Naive thymus-derived CD4-positive, alpha-beta T cell (primary cell): Measurements from ENCODE around the gene PLD4. TPM values are rescaled to one million over a fixed set of nuclear protein-coding genes. Genes with fewer than 3 reads are reported as not detected.

Source experiments
- ATAC-seq: fragments of 150-1000 bp; cut with Tn5 transposase; 2 replicates; pipeline ENCODE4 v1.10.0; 2021; ENCODE audit warnings: mild to moderate bottlenecking, moderate library complexity
- CTCF ChIA-PET: fragments of 350-600 bp; sonication (Branson Sonifier 250); formaldehyde crosslinking; loops from one replicate; lab custom pipeline; 2021; ENCODE audit warnings: antibody characterized with exemption; lab: Charles Lee
- POLR2A ChIA-PET: fragments of 350-600 bp; sonication (Branson Sonifier 250); formaldehyde crosslinking; loops from one replicate; lab custom pipeline; 2021; ENCODE audit warnings: antibody characterized with exemption, inconsistent platforms; lab: Charles Lee
- DNase-seq, 9 donors: peaks; one replicate each; pipeline versions ENCODE4 v3.0.0 to v3.0.0-alpha.2; 2020 to 2022; ENCODE audit warnings: mixed read lengths in 1 of 9
- H3K27ac ChIP-seq: one replicate; pipeline ENCODE4 v1.7.0; 2013; ENCODE audit warnings: mild to moderate bottlenecking, low read depth, low read length, moderate library complexity
- H3K27me3 ChIP-seq, 2 donors: one replicate each; pipeline ENCODE4 v1.7.0; 2013; ENCODE audit warnings: low read length in 2 of 2, mild to moderate bottlenecking in 2 of 2, moderate library complexity in 2 of 2; ENCODE audit not compliant: control insufficient read depth in 2 of 2, insufficient read depth in 2 of 2
- H3K36me3 ChIP-seq, 3 experiments: 1 replicate in 2 of 3; 2 replicates in 1 of 3; pipeline ENCODE4 v1.7.0; 2013; ENCODE audit warnings: low read length in 3 of 3, mild to moderate bottlenecking in 3 of 3, moderate library complexity in 1 of 3; ENCODE audit not compliant: insufficient read depth in 3 of 3, control insufficient read depth in 2 of 3
- H3K4me1 ChIP-seq, 2 donors: one replicate each; pipeline ENCODE4 v1.7.0; 2013; ENCODE audit warnings: low read length in 2 of 2, mild to moderate bottlenecking in 2 of 2, moderate library complexity in 1 of 2; ENCODE audit not compliant: control insufficient read depth in 2 of 2, insufficient read depth in 2 of 2
- H3K4me3 ChIP-seq: 2 replicates; pipeline ENCODE4 v1.7.0; 2013; ENCODE audit warnings: mild to moderate bottlenecking, low read length
- H3K9me3 ChIP-seq, 3 experiments: 1 replicate in 2 of 3; 2 replicates in 1 of 3; pipeline ENCODE4 v1.7.0; 2013; ENCODE audit warnings: low read length in 3 of 3; ENCODE audit not compliant: control insufficient read depth in 2 of 3
- H3K27ac Mint-ChIP-seq, 9 donors: one replicate each; pipeline ENCODE4 v1.8.0; 2020 to 2022; ENCODE audit warnings: mixed read lengths in 9 of 9, mild to moderate bottlenecking in 8 of 9, moderate library complexity in 5 of 9, inconsistent platforms in 2 of 9
- H3K27me3 Mint-ChIP-seq, 5 donors: one replicate each; pipeline ENCODE4 v1.8.0; 2021 to 2022; ENCODE audit warnings: mixed read lengths in 5 of 5, mild to moderate bottlenecking in 1 of 5
- H3K36me3 Mint-ChIP-seq, 5 donors: one replicate each; pipeline ENCODE4 v1.8.0; 2020 to 2022; ENCODE audit warnings: mixed read lengths in 5 of 5, mild to moderate bottlenecking in 3 of 5, inconsistent platforms in 1 of 5
- H3K4me1 Mint-ChIP-seq, 7 donors: one replicate each; pipeline ENCODE4 v1.8.0; 2020 to 2022; ENCODE audit warnings: mixed read lengths in 7 of 7, mild to moderate bottlenecking in 3 of 7, inconsistent platforms in 1 of 7
- H3K4me3 Mint-ChIP-seq, 10 donors: one replicate each; pipeline ENCODE4 v1.8.0; 2020 to 2022; ENCODE audit warnings: mild to moderate bottlenecking in 10 of 10, mixed read lengths in 10 of 10, moderate library complexity in 6 of 10, inconsistent platforms in 2 of 10
- H3K9me3 Mint-ChIP-seq, 11 donors: one replicate each; pipeline ENCODE4 v1.8.0; 2020 to 2022; ENCODE audit warnings: mixed read lengths in 11 of 11, mild to moderate bottlenecking in 4 of 11, inconsistent platforms in 1 of 11, moderate library complexity in 1 of 11
- intact Hi-C, 2 donors: fragments of 100-400 bp; cut with micrococcal nuclease; formaldehyde crosslinking; loops; one replicate each; pipeline ENCODE4 v1.15.1; 2023
- polyA plus RNA-seq, 2 donors: library from polyadenylated mRNA; unstranded; fragments of 300-500 nt; fragmentation: Illumina TruSeq; gene quantifications; one replicate each; pipeline ENCODE4 v1.2.3, GENCODE V29; 2021
- total RNA-seq, 6 experiments: library from RNA in 5 of 6; stranded (reverse) in 5 of 6; gene quantifications; 1 replicate in 5 of 6; 2 replicates in 1 of 6; pipeline ENCODE4 v1.2.3 and lab custom pipeline; 2021 to 2026

Gene PLD4
- total and polyA plus RNA-seq, 7 experiments from 2014 or later, result 0.10 to 32.0 (median 0.80) TPM; not detected in 1

DNA sequence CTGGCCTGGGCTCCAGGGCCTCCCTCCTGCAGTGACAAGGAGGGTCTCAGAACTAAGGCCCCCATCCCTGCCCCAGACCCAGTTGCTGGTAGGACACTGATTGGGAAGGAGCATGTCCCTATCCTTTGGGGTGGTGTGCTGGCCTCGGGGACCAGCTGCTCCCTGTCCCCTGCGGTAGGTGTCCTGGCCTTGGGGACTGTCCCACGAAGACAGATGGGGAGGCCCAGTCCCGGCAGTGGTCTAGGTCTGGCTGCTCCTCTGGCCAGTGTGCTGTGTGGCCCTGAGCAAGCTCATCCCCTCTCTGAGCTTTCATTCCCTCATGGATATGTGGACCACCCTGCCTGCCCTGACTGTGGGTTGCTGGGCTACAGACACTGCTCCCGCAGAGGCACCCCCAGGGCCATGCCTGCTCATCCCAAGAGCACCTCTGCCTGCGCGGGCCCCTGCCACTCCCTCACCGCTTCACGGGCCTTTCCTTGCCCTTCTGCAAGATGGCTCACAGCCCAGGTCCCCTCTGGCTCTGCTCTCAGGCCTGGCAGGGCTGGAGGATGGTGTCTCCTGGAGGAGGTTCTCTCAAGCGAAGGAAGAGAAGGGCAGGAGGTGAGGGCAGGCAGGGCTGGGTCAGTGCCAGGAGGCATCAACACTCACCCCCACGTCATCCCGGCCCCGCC, 41.0 kb downstream of the PLD4 start:
- peaks cover 0 to 4% of the 10 kb centered on the region in 2 donors for H3K27me3 ChIP-seq
- peak in 1 of 9 donors; percentile 7 for DNase-seq
- H3K27ac ChIP-seq, result no peak overlapping the region
- ChIA-PET POLR2A (no interaction called here), CTCF (no interaction called here)
- Mint-ChIP-seq H3K4me1 (no peaks in the 10 kb centered on the region), H3K36me3 (no peaks in the 10 kb centered on the region), H3K9me3 (no peaks in the 10 kb centered on the region), H3K27ac (no peak overlapping the region), H3K27me3 (peaks cover 5 to 11% (median 8%) of the 10 kb centered on the region in 5 donors), H3K4me3 (no peak overlapping the region)
- intact Hi-C loops, result no loop called here
- no peak for ATAC-seq
- H3K4me3 ChIP-seq, result no peak overlapping the region
- no peaks in the 10 kb centered on the region for H3K9me3 ChIP-seq
- no peaks in the 10 kb centered on the region for H3K4me1 ChIP-seq
- H3K36me3 ChIP-seq, result no peaks in the 10 kb centered on the region

- H3K36me3 ChIP-seq, result no peaks in the 10 kb centered on the region
- Mint-ChIP-seq H3K4me3 (no peak overlapping the region), H3K27me3 (peaks cover 5 to 11% (median 8%) of the 10 kb centered on the region in 5 donors), H3K4me1 (no peaks in the 10 kb centered on the region), H3K36me3 (no peaks in the 10 kb centered on the region), H3K27ac (no peak overlapping the region), H3K9me3 (no peaks in the 10 kb centered on the region)
- no peak overlapping the region for H3K4me3 ChIP-seq
- peaks cover 0 to 4% of the 10 kb centered on the region in 2 donors for H3K27me3 ChIP-seq
- ChIA-PET CTCF (interaction anchor here (0.8 to 1.0 kb wide), 2 partner anchors 9 to 80 kb away, joined by 3 read pairs; no protein-coding TSS in a partner anchor), POLR2A (no interaction called here)
- H3K4me1 ChIP-seq, result no peaks in the 10 kb centered on the region
- H3K9me3 ChIP-seq, result no peaks in the 10 kb centered on the region
- no peak overlapping the region for H3K27ac ChIP-seq
- no peak for DNase-seq
- ATAC-seq, result no peak
- intact Hi-C loops, result no loop called here
Measured at GRCh38 chr14:104966261-104966865, 41.7 kb downstream of the PLD4 start.

DNA sequence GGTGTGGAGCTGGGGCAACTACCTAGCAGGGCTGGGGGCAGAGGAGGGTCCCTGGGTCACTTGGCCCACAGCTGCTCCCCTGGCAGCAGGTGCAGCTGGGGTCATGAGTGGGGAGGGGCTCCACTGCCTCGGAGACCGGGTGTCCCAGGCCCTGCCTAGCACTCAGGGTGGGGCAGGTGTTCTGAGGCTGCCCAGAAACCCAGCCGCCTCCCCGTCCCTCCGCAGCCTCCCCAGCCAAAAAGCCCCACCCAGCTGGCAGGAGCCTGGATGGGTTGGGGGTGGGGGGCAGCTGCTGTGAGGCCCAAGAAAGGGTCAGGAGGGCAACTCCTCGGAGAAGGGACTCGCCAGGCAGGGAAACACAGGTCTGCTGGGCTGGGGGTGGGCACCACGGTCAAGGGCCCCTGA, 42.3 kb downstream of the PLD4 start:
- Histone ChIP-seq H3K36me3 (no peaks in the 10 kb centered on the region), H3K4me1 (no peaks in the 10 kb centered on the region), H3K27me3 (peaks cover 0 to 4% of the 10 kb centered on the region in 2 donors), H3K9me3 (no peaks in the 10 kb centered on the region), H3K27ac (no peak overlapping the region), H3K4me3 (no peak overlapping the region)
- no peak for DNase-seq
- no peak for ATAC-seq
- H3K27ac Mint-ChIP-seq, result no peak overlapping the region
- H3K4me3 Mint-ChIP-seq, result no peak overlapping the region
- H3K4me1 Mint-ChIP-seq, result no peaks in the 10 kb centered on the region
- H3K27me3 Mint-ChIP-seq, result peaks cover 5 to 11% (median 8%) of the 10 kb centered on the region in 5 donors
- no peaks in the 10 kb centered on the region for H3K9me3 Mint-ChIP-seq
- POLR2A ChIA-PET, result no interaction called here
- no peaks in the 10 kb centered on the region for H3K36me3 Mint-ChIP-seq
- intact Hi-C loops, result no loop called here
- CTCF ChIA-PET, result interaction anchor here (0.8 to 1.0 kb wide), 2 partner anchors 8 to 79 kb away, joined by 3 read pairs; no protein-coding TSS in a partner anchor

DNA sequence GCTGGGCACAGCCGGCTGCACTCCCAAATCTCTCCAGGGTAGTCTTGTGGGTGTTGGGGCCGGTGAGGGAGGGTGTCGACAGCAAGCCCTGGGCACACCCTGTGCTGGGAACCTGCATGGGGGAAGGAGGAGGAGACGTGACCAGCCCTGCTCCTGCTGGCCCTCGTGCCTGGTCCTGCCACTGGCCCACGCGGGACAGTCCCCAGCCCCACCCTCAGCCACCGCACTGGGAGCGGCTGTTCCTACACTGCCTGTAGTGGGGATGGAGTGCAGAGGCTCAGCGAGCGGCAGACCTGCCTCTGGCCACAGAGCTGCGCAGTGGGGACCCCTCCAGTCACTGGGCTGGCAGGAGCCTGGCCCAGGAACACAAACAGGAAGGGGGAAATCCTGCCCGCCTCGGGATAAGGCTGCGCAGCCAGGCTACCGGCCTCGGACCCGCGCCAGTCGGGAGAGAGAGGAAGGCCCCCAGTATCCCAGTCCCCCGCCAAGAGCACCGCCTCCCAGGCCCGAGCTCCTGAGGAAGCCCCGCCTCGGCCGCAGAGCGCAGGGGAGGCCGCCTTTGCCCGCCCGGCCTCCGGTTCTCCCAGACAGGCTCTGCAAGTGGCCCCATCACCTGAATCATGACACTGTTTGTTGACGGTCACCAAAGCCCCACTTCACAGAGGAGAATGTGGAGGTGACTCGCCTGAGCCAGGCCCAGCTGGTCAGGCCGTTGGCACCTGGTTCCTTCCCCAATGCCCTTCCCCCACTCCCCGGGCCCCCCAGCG, 42.9 kb downstream of the PLD4 start:
- Mint-ChIP-seq H3K9me3 (no peaks in the 10 kb centered on the region), H3K27me3 (peaks cover 5 to 11% (median 8%) of the 10 kb centered on the region in 5 donors), H3K4me1 (no peaks in the 10 kb centered on the region), H3K36me3 (no peaks in the 10 kb centered on the region), H3K27ac (no peak overlapping the region), H3K4me3 (no peak overlapping the region)
- peak; percentile 16 for ATAC-seq
- DNase-seq, result peak in 1 of 9 donors; percentile 3
- H3K4me3 ChIP-seq, result no peak overlapping the region
- CTCF ChIA-PET, result interaction anchor here (0.8 to 1.0 kb wide), 2 partner anchors 7 to 78 kb away, joined by 3 read pairs; no protein-coding TSS in a partner anchor
- no peaks in the 10 kb centered on the region for H3K9me3 ChIP-seq
- H3K4me1 ChIP-seq, result no peaks in the 10 kb centered on the region
- POLR2A ChIA-PET, result no interaction called here
- peaks cover 0 to 4% of the 10 kb centered on the region in 2 donors for H3K27me3 ChIP-seq
- no peak overlapping the region for H3K27ac ChIP-seq
- no peaks in the 10 kb centered on the region for H3K36me3 ChIP-seq
- intact Hi-C loops, result no loop called here

- Histone ChIP-seq H3K9me3 (no peaks in the 10 kb centered on the region), H3K4me3 (no peak overlapping the region), H3K27ac (no peak overlapping the region), H3K36me3 (no peaks in the 10 kb centered on the region), H3K27me3 (peaks cover 0 to 4% of the 10 kb centered on the region in 2 donors), H3K4me1 (no peaks in the 10 kb centered on the region)
- ATAC-seq, result no peak
- no peak for DNase-seq
- Mint-ChIP-seq H3K9me3 (no peaks in the 10 kb centered on the region), H3K4me1 (no peaks in the 10 kb centered on the region), H3K4me3 (no peak overlapping the region), H3K27me3 (peaks cover 5 to 11% (median 8%) of the 10 kb centered on the region in 5 donors), H3K36me3 (no peaks in the 10 kb centered on the region), H3K27ac (no peak overlapping the region)
- ChIA-PET CTCF (no interaction called here), POLR2A (no interaction called here)
- intact Hi-C loops, result no loop called here
Measured at GRCh38 chr14:104968153-104968527, 43.5 kb downstream of the PLD4 start.

GRCh38 chr14:104968541-104969401, 44.1 kb downstream of the PLD4 start:
- H3K27ac Mint-ChIP-seq, result no peak overlapping the region
- H3K9me3 Mint-ChIP-seq, result no peaks in the 10 kb centered on the region
- no peaks in the 10 kb centered on the region for H3K4me1 ChIP-seq
- DNase-seq (peak in 1 of 9 donors; percentile 4), ATAC-seq (no peak)
- H3K27ac ChIP-seq, result no peak overlapping the region
- H3K9me3 ChIP-seq, result no peaks in the 10 kb centered on the region
- H3K4me3 Mint-ChIP-seq, result no peak overlapping the region
- no peaks in the 10 kb centered on the region for H3K4me1 Mint-ChIP-seq
- no peak overlapping the region for H3K4me3 ChIP-seq
- peaks cover 0 to 4% of the 10 kb centered on the region in 2 donors for H3K27me3 ChIP-seq
- no peaks in the 10 kb centered on the region for H3K36me3 ChIP-seq
- ChIA-PET POLR2A (interaction anchor here (0.6 kb wide), 1 partner anchor 124 kb away, joined by 3 read pairs; no protein-coding TSS in a partner anchor), CTCF (no interaction called here)
- no peaks in the 10 kb centered on the region for H3K36me3 Mint-ChIP-seq
- intact Hi-C loops, result no loop called here
- peaks cover 5 to 11% (median 8%) of the 10 kb centered on the region in 5 donors for H3K27me3 Mint-ChIP-seq
